Loucy (cell line): Measurements from ENCODE around the gene KSR1.

Experiments
- EZH2phosphoT487 ChIP-seq: fragments of 200-600 bp; IDR thresholded peaks from 2 replicates; pipeline ENCODE4 v1.6.1; 2018; ENCODE audit warnings: antibody characterized with exemption, mild to moderate bottlenecking, moderate library complexity, borderline replicate concordance
- TF ChIP-seq, protein P1 (sequence below): fragments of 200-600 bp; sonication (generic); conservative IDR thresholded peaks from 2 replicates; pipeline ENCODE4 v1.5.1; 2014; ENCODE audit warnings: mild to moderate bottlenecking, antibody characterized with exemption, low read length

DNA sequence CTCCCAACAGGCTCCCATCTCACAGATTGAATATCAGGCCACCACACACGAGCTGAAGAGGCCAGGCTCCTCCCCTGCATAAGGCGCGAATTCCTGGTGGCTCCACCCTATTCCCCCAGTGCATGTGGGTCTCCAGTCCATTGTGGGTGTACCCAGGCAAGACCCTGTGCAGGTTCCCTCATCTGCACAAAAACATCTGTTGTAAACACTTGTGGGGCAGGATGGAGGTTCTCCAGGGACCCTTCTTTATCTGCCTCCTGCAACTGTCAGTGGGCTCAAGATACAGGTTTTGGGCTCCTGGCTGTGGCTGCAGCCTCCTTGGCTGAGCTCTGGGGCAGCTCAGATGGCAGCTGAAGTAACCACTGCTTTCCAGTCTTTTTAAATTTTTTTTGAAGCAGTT lies 157.2 kb downstream of the KSR1 start:
- TF ChIP-seq, protein P1, sequence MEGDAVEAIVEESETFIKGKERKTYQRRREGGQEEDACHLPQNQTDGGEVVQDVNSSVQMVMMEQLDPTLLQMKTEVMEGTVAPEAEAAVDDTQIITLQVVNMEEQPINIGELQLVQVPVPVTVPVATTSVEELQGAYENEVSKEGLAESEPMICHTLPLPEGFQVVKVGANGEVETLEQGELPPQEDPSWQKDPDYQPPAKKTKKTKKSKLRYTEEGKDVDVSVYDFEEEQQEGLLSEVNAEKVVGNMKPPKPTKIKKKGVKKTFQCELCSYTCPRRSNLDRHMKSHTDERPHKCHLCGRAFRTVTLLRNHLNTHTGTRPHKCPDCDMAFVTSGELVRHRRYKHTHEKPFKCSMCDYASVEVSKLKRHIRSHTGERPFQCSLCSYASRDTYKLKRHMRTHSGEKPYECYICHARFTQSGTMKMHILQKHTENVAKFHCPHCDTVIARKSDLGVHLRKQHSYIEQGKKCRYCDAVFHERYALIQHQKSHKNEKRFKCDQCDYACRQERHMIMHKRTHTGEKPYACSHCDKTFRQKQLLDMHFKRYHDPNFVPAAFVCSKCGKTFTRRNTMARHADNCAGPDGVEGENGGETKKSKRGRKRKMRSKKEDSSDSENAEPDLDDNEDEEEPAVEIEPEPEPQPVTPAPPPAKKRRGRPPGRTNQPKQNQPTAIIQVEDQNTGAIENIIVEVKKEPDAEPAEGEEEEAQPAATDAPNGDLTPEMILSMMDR, result no peak
- TF ChIP-seq EZH2phosphoT487, result no peak
